Coronary artery (tissue), 2 donors: ENCODE measurements around the gene FAM222A.

Experiments
- DNase-seq: peaks from one replicate; pipeline ENCODE4 v3.0.0-alpha.2; 2017; ENCODE audit warnings: low spot score
- H3K27ac ChIP-seq, 2 donors: fragments of 200-600 bp; sonication (generic); one replicate each; pipeline ENCODE4 v1.5.1; 2016 to 2019
- H3K4me3 ChIP-seq: fragments of 200-600 bp; sonication (generic); 2 replicates; pipeline ENCODE4 v1.5.1; 2016; ENCODE audit warnings: mild to moderate bottlenecking, moderate library complexity
- TF ChIP-seq, protein P1 (sequence below): fragments of 200-600 bp; sonication (generic); IDR thresholded peaks from one replicate; pipeline ENCODE4 v1.5.1; 2019; ENCODE audit warnings: antibody characterized with exemption

The FAM222A gene

DNA sequence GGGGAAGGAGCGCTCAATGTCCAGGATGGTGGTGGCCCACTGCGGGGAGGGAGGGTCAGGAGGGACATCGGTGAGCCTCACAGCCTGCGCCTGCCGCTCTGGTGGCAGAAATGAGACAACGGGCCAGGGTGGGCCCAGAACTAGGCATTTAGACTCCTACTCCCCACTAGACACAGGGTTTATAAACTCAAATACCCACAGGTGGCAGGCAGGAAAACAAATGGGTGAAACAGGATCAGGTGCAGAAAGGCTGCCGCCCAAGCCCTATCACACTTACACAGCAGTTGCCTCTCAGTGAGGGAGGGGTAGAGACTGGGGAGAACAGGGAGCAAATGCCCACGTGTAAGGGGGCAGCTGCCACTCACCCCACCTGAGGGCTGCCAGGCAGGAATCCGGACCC is 73.2 kb downstream of the FAM222A start:
- H3K27ac ChIP-seq, result no peak overlapping the region
- no peak overlapping the region for H3K4me3 ChIP-seq
- TF ChIP-seq, protein P1, sequence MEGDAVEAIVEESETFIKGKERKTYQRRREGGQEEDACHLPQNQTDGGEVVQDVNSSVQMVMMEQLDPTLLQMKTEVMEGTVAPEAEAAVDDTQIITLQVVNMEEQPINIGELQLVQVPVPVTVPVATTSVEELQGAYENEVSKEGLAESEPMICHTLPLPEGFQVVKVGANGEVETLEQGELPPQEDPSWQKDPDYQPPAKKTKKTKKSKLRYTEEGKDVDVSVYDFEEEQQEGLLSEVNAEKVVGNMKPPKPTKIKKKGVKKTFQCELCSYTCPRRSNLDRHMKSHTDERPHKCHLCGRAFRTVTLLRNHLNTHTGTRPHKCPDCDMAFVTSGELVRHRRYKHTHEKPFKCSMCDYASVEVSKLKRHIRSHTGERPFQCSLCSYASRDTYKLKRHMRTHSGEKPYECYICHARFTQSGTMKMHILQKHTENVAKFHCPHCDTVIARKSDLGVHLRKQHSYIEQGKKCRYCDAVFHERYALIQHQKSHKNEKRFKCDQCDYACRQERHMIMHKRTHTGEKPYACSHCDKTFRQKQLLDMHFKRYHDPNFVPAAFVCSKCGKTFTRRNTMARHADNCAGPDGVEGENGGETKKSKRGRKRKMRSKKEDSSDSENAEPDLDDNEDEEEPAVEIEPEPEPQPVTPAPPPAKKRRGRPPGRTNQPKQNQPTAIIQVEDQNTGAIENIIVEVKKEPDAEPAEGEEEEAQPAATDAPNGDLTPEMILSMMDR, result no peak
- DNase-seq, result no peak

DNA sequence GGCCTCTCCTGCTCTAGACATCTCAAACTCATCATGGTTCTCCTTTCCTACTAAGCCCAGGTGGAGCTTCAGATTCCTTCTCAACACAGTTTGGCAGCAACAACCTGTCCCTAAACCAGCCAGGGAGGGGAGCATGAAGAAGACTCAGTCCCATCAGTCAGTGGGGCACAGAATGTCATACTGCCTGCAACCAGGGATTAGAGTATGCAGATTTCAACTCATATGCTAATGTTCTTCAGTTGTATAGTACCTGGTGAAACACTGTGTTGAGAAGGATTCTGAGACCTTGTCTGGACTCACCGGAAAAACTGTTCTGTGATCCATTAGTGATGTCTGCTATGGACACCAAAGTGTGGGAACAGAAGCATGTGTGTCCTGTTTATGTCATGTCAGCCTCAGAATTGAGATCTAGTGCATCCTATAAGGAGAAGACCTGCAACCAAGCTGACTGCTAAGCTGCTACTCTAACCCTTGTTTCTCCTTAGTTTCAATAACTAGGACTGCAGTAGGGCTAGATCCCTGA is 76.0 kb downstream of the FAM222A start:
- H3K4me3 ChIP-seq, result no peak overlapping the region
- TF ChIP-seq, protein P1, result no peak
- DNase-seq, result no peak
- no peak overlapping the region for H3K27ac ChIP-seq

DNA sequence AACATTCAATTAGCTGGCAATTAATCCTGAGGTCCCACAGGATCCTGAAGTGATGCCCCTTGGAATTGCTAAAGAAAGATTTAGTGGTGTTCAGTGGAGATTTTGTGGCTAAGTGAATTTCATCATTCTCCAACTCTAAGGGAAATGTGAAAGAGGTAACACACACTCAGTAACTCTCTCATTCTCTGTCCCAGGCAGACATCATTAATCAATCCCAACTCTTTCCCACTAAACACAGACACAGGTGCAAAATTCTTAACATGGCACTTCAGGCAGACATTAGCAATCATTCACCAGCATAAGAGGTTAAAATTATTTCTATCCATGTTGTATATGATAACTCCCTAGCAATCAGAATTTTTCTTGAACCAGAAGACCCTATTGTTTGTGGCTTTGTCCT is 79.4 kb downstream of the FAM222A start:
- DNase-seq, result no peak
- TF ChIP-seq, protein P1, result no peak
- Histone ChIP-seq H3K4me3 (no peak overlapping the region), H3K27ac (no peak overlapping the region)

DNA sequence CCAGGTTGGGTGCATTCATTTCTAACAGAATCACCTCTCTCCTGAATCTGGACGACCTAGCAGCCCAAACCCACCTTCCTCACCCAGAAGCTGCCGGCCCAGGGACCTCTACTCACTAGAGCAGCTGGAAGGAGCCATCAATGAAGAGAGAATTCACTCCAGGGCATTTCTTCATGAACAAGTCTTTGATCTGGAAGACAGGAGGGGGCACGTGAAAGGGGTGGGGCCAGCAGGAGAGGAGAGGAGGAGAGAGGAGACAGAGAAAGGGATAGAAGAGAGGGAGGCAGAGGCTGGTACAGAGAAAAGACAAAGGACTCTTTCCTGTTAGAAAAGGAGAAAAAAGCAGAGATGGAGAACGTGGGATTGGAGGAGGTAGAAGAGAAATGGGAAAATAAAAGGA is 79.8 kb downstream of the FAM222A start:
- no peak overlapping the region for H3K27ac ChIP-seq
- DNase-seq, result no peak
- no peak overlapping the region for H3K4me3 ChIP-seq
- TF ChIP-seq, protein P1, result no peak

DNA sequence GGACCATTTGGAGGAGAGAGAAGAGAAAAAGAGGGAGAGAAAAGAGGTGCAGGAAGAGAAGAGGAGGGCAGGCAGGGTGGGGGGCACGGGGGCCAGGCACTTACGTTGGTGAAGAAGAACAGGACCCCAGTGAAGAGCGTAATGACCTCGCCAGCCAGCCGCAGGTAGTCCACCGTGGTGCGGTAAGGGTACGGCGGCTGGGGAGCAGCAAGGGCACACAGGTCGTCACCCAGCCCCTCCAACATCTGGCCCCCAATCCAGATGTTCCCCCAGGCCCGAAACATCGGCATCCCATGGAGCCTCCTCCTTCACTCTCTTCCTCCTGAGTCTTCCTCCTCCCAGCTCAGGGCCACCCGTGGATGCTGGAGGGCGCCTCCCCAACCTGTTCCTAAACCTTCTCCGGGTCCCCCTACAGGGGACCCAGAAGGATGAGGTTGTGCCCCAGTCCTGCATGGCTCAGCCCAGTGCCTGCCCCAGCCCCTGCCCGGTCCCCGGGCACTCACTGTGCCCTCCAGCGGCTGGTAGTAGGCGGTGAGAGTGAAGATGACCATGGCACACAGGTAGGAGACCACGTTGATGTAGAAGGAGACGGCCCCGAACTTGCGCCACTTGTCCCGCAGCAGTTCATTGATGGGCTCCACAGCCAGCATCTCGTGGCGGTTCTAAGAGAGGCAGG is 80.3 kb downstream of the FAM222A start:
- H3K4me3 ChIP-seq, result no peak overlapping the region
- H3K27ac ChIP-seq, result no peak overlapping the region
- TF ChIP-seq, protein P1, result no peak
- DNase-seq, result no peak

DNA sequence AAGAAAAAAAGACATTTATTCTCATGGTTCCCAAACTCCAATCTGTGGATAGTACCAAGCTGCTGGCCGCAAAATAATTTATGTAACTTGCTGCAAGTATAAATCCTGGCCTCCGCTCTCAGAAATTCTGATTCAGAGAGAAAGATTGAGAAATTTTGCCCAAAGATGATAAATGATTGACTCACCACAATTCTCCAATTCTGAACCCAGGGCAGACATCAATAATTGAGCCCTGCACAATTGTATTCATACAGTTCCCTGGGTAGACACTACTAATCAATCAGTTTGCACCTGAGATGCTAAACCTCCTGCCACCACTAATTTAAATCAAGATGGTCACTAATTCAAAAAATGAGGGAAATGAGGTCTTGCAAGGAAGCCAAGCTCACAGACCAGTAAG is 81.4 kb downstream of the FAM222A start:
- H3K27ac ChIP-seq, result no peak overlapping the region
- H3K4me3 ChIP-seq, result no peak overlapping the region
- no peak for DNase-seq
- TF ChIP-seq, protein P1, result no peak

DNA sequence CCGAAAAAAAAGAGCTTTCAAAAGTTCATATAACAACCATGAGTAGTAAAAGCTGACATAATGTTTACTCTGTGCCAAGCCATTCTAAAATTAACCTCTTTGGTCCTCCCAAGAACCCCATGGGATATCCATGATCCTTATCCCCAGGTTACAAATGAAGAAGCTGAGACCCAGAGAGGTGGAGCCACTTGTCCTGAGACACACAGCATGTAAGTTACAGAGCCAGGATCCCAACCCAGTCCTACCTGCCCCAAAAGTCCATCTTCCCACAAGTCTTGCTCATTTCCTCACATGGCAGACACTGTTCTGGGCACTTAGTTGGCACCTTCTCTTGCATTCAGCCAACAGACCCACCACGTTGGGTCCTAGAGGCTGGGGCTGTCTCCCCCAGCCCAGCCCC is 82.4 kb downstream of the FAM222A start:
- Histone ChIP-seq H3K4me3 (no peak overlapping the region), H3K27ac (no peak overlapping the region)
- no peak for DNase-seq
- TF ChIP-seq, protein P1, result no peak
